KMS-11 (cell line): Measurements from ENCODE around the gene FGF12.

Source experiments
- H2AFZ ChIP-seq: fragments of 200-600 bp; sonication (generic); 2 replicates; pipeline ENCODE4 v1.6.1; 2016; ENCODE audit warnings: antibody characterized with exemption, mixed run types, low read depth
- H3K27ac ChIP-seq: fragments of 200-600 bp; sonication (generic); 2 replicates; pipeline ENCODE4 v1.6.1; 2016; ENCODE audit warnings: mild to moderate bottlenecking, mixed run types
- H3K27me3 ChIP-seq: fragments of 200-600 bp; sonication (generic); 2 replicates; pipeline ENCODE4 v1.6.1; 2017; ENCODE audit warnings: mild to moderate bottlenecking, low read depth, mixed run types, moderate library complexity; ENCODE audit not compliant: insufficient read depth
- H3K36me3 ChIP-seq: fragments of 200-600 bp; sonication (generic); 2 replicates; pipeline ENCODE4 v1.6.1; 2017; ENCODE audit warnings: mild to moderate bottlenecking, mixed run types; ENCODE audit not compliant: insufficient read depth
- H3K4me1 ChIP-seq: fragments of 200-600 bp; sonication (generic); 2 replicates; pipeline ENCODE4 v1.6.1; 2016; ENCODE audit warnings: mild to moderate bottlenecking, low read depth, mixed run types; ENCODE audit not compliant: poor library complexity, severe bottlenecking
- H3K4me2 ChIP-seq: fragments of 200-600 bp; sonication (generic); 2 replicates; pipeline ENCODE4 v1.7.0; 2016; ENCODE audit warnings: mild to moderate bottlenecking, mixed run types
- H3K4me3 ChIP-seq: fragments of 200-600 bp; sonication (generic); IDR thresholded peaks from 2 replicates; pipeline ENCODE4 v1.6.1; 2017; ENCODE audit warnings: low read depth, low read length, mixed read lengths; ENCODE audit not compliant: insufficient read depth
- H3K79me2 ChIP-seq: fragments of 200-600 bp; sonication (generic); 2 replicates; pipeline ENCODE4 v1.6.1; 2016; ENCODE audit warnings: low read depth, mixed run types; ENCODE audit not compliant: insufficient read depth
- H3K9ac ChIP-seq: fragments of 200-600 bp; sonication (generic); 2 replicates; pipeline ENCODE4 v1.6.1; 2016; ENCODE audit warnings: mild to moderate bottlenecking, mixed run types
- H4K20me1 ChIP-seq: fragments of 200-600 bp; sonication (generic); 2 replicates; pipeline ENCODE4 v1.6.1; 2016; ENCODE audit warnings: mild to moderate bottlenecking, mixed run types; ENCODE audit not compliant: insufficient read depth
- CTCF ChIP-seq: fragments of 200-600 bp; sonication (generic); conservative IDR thresholded peaks from 2 replicates; pipeline ENCODE4 v1.6.1; 2017; ENCODE audit warnings: low read depth, mild to moderate bottlenecking, antibody characterized with exemption, low read length, moderate library complexity, mixed read lengths

FGF12 gene

GRCh38 chr3:192340031-192340430 lies 387.3 kb downstream of the FGF12 start:
- H3K27me3 ChIP-seq: no peaks in the 10 kb centered on the region
- no peak overlapping the region for H2AFZ ChIP-seq
- no peak overlapping the region for H3K4me2 ChIP-seq

GRCh38 chr3:192339214-192339613 lies 388.1 kb downstream of the FGF12 start:
- no peak overlapping the region for H3K4me2 ChIP-seq
- no peak overlapping the region for H3K27ac ChIP-seq
- TF ChIP-seq CTCF: no peak
- no peak overlapping the region for H3K9ac ChIP-seq
- no peaks in the 10 kb centered on the region for H3K79me2 ChIP-seq
- no peaks in the 10 kb centered on the region for H3K4me1 ChIP-seq
- no peak overlapping the region for H3K4me3 ChIP-seq
- H4K20me1 ChIP-seq: no peaks in the 10 kb centered on the region
- no peaks in the 10 kb centered on the region for H3K27me3 ChIP-seq
- H2AFZ ChIP-seq: no peak overlapping the region
- no peaks in the 10 kb centered on the region for H3K36me3 ChIP-seq

More at GRCh38 chr3:192340031-192340430, 387.3 kb downstream of the FGF12 start:
- Histone ChIP-seq H3K36me3 (no peaks in the 10 kb centered on the region), H3K4me3 (no peak overlapping the region), H3K27ac (no peak overlapping the region), H3K79me2 (no peaks in the 10 kb centered on the region), H4K20me1 (no peaks in the 10 kb centered on the region), H3K9ac (no peak overlapping the region), H3K4me1 (no peaks in the 10 kb centered on the region)
- TF ChIP-seq CTCF: no peak

- H3K27ac ChIP-seq: no peak overlapping the region
- no peaks in the 10 kb centered on the region for H3K36me3 ChIP-seq
- no peaks in the 10 kb centered on the region for H3K79me2 ChIP-seq
- no peak overlapping the region for H3K9ac ChIP-seq
- H4K20me1 ChIP-seq: no peaks in the 10 kb centered on the region
- H3K27me3 ChIP-seq: no peaks in the 10 kb centered on the region
- no peak for TF ChIP-seq CTCF
- no peak overlapping the region for H2AFZ ChIP-seq
- H3K4me3 ChIP-seq: no peak overlapping the region
- no peaks in the 10 kb centered on the region for H3K4me1 ChIP-seq
- no peak overlapping the region for H3K4me2 ChIP-seq
Measured at GRCh38 chr3:192336286-192336685, 391.1 kb downstream of the FGF12 start.

GRCh38 chr3:192332386-192333291 lies 394.7 kb downstream of the FGF12 start:
- TF ChIP-seq CTCF: no peak

More at GRCh38 chr3:192332386-192333291, 394.7 kb downstream of the FGF12 start:
- no peak overlapping the region for H3K9ac ChIP-seq
- no peaks in the 10 kb centered on the region for H4K20me1 ChIP-seq
- no peaks in the 10 kb centered on the region for H3K36me3 ChIP-seq
- H3K4me3 ChIP-seq: no peak overlapping the region
- H3K27me3 ChIP-seq: no peaks in the 10 kb centered on the region
- no peak overlapping the region for H3K4me2 ChIP-seq
- no peak overlapping the region for H2AFZ ChIP-seq
- H3K27ac ChIP-seq: no peak overlapping the region
- H3K79me2 ChIP-seq: no peaks in the 10 kb centered on the region
- H3K4me1 ChIP-seq: no peaks in the 10 kb centered on the region
